MCF 10A (cell line): Measurements from ENCODE around the gene RAD54L2. TPM values are rescaled to one million over a fixed set of nuclear protein-coding genes. Genes with fewer than 3 reads are reported as not detected.
"Not testable (repeated sequence)": the region's sequence is repeated elsewhere in the genome, so short reads cannot be mapped to it uniquely, and the experiment has no call there.

Experiments used
- BruUV-seq: library from RNA; stranded (reverse); fragments of 400-500 nt; replicated peaks from 2 replicates; lab custom pipeline; 2021; lab: Mats Ljungman, UMichigan
- CTCF ChIA-PET: fragments of 300-600 bp; sonication (Branson Sonifier 250); formaldehyde crosslinking; extraction: SDS; loops from one replicate; lab custom pipeline; 2021; ENCODE audit warnings: antibody characterized with exemption, inconsistent platforms; lab: Yijun Ruan, JAX
- POLR2A ChIA-PET: fragments of 300-600, 350-650 bp; sonication (Branson Sonifier 250); formaldehyde crosslinking; extraction: SDS; loops from one replicate; lab custom pipeline; 2020; ENCODE audit warnings: antibody characterized with exemption, inconsistent platforms; lab: Yijun Ruan, JAX
- DNase-seq: peaks from one replicate; pipeline ENCODE4 v3.0.0-alpha.2; 2018; ENCODE audit not compliant: unreplicated experiment
- H3K27ac Mint-ChIP-seq: one replicate; pipeline ENCODE4 v1.8.0; 2022; ENCODE audit warnings: mild to moderate bottlenecking, low read depth, mixed read lengths; ENCODE audit not compliant: unreplicated experiment
- H3K27me3 Mint-ChIP-seq: one replicate; pipeline ENCODE4 v1.8.0; 2022; ENCODE audit warnings: mixed read lengths; ENCODE audit not compliant: insufficient read depth, unreplicated experiment
- H3K36me3 Mint-ChIP-seq: one replicate; pipeline ENCODE4 v1.8.0; 2022; ENCODE audit warnings: mild to moderate bottlenecking, moderate library complexity, mixed read lengths; ENCODE audit not compliant: insufficient read depth, unreplicated experiment
- H3K4me1 Mint-ChIP-seq: one replicate; pipeline ENCODE4 v1.8.0; 2022; ENCODE audit warnings: mixed read lengths; ENCODE audit not compliant: insufficient read depth, unreplicated experiment
- H3K4me3 Mint-ChIP-seq: one replicate; pipeline ENCODE4 v1.8.0; 2022; ENCODE audit warnings: mild to moderate bottlenecking, moderate library complexity, mixed read lengths; ENCODE audit not compliant: unreplicated experiment
- H3K9me3 Mint-ChIP-seq: one replicate; pipeline ENCODE4 v1.8.0; 2022; ENCODE audit warnings: mixed read lengths; ENCODE audit not compliant: unreplicated experiment
- CTCF ChIP-seq: fragments of 200-600 bp; IDR thresholded peaks from one replicate; pipeline ENCODE4 v1.8.0; 2022; ENCODE audit warnings: antibody characterized with exemption, mild to moderate bottlenecking; ENCODE audit not compliant: unreplicated experiment
- intact Hi-C: fragments of 100-400 bp; cut with micrococcal nuclease; formaldehyde crosslinking; loops from 2 replicates; pipeline ENCODE4 v1.14.1; 2022
- total RNA-seq: library from RNA; stranded (reverse); gene quantifications from 2 replicates; pipeline ENCODE4 v1.2.3, GENCODE V29; 2022

RAD54L2 gene
- total RNA-seq, 1 experiment from 2014 or later, result 23.5 TPM

- ChIA-PET CTCF (interaction anchor here (2.9 kb wide), 1 partner anchor 173 kb away, joined by 12 read pairs; no protein-coding TSS in a partner anchor), POLR2A (no interaction called here)
- TF ChIP-seq CTCF, result no peak
- H3K27me3 Mint-ChIP-seq, result no peaks in the 10 kb centered on the region
- intact Hi-C loops, result no loop called here
- no peak overlapping the region for H3K27ac Mint-ChIP-seq
- no TSS peak for BruUV-seq
- DNase-seq, result no peak
- H3K9me3 Mint-ChIP-seq, result no peaks in the 10 kb centered on the region
- no peaks in the 10 kb centered on the region for H3K36me3 Mint-ChIP-seq
- no peak overlapping the region for H3K4me3 Mint-ChIP-seq
- H3K4me1 Mint-ChIP-seq, result no peaks in the 10 kb centered on the region
Observed at GRCh38 chr3:51508255-51508654, 30.3 kb upstream of the RAD54L2 start.

GRCh38 chr3:51510996-51511395 is 27.5 kb upstream of the RAD54L2 start:
- no peak for TF ChIP-seq CTCF
- Mint-ChIP-seq H3K4me3 (no peak overlapping the region), H3K36me3 (no peaks in the 10 kb centered on the region), H3K27ac (no peak overlapping the region), H3K4me1 (no peaks in the 10 kb centered on the region), H3K9me3 (no peaks in the 10 kb centered on the region), H3K27me3 (no peaks in the 10 kb centered on the region)
- DNase-seq, result no peak
- ChIA-PET CTCF (interaction anchor here (0.5 to 2.9 kb wide), 6 partner anchors 9 to 699 kb away, joined by 3 to 12 read pairs (median 4); partner anchors contain the start of gene DCAF1), POLR2A (no interaction called here)
- intact Hi-C loops, result no loop called here
- no TSS peak for BruUV-seq

- CTCF ChIA-PET, result interaction anchor here (0.7 to 1.2 kb wide), 2 partner anchors 13 to 553 kb away, joined by 3 to 8 read pairs; no protein-coding TSS in a partner anchor
- no peak overlapping the region for H3K27ac Mint-ChIP-seq
- no peak for TF ChIP-seq CTCF
Observed at GRCh38 chr3:51514210-51514609, 24.3 kb upstream of the RAD54L2 start.

GRCh38 chr3:51519848-51520247 is 18.7 kb upstream of the RAD54L2 start:
- intact Hi-C loops, result no loop called here
- H3K9me3 Mint-ChIP-seq, result no peaks in the 10 kb centered on the region
- BruUV-seq, result no TSS peak
- no peak overlapping the region for H3K4me3 Mint-ChIP-seq
- no peak for TF ChIP-seq CTCF
- no peak for DNase-seq
- no peak overlapping the region for H3K27ac Mint-ChIP-seq
- H3K27me3 Mint-ChIP-seq, result no peaks in the 10 kb centered on the region
- H3K36me3 Mint-ChIP-seq, result no peaks in the 10 kb centered on the region
- POLR2A ChIA-PET, result interaction anchor here (2.7 kb wide), 1 partner anchor 18 kb away, joined by 13 read pairs; the partner anchor contains the start of gene RAD54L2
- CTCF ChIA-PET, result interaction anchor here (1.1 to 1.2 kb wide), 2 partner anchors 19 to 150 kb away, joined by 5 read pairs; no protein-coding TSS in a partner anchor
- no peaks in the 10 kb centered on the region for H3K4me1 Mint-ChIP-seq

More at GRCh38 chr3:51514210-51514609, 24.3 kb upstream of the RAD54L2 start:
- POLR2A ChIA-PET, result no interaction called here
- Mint-ChIP-seq H3K36me3 (no peaks in the 10 kb centered on the region), H3K4me1 (no peaks in the 10 kb centered on the region), H3K27me3 (no peaks in the 10 kb centered on the region), H3K4me3 (no peak overlapping the region), H3K9me3 (no peaks in the 10 kb centered on the region)
- no peak for DNase-seq
- BruUV-seq, result no TSS peak
- intact Hi-C loops, result no loop called here

- H3K4me1 Mint-ChIP-seq, H3K27me3 Mint-ChIP-seq, H3K27ac Mint-ChIP-seq, DNase-seq, BruUV-seq, H3K9me3 Mint-ChIP-seq, intact Hi-C loops, H3K4me3 Mint-ChIP-seq, H3K36me3 Mint-ChIP-seq: not testable (repeated sequence)
- ChIA-PET CTCF (interaction anchor here (0.6 to 1.6 kb wide), 6 partner anchors 17 to 148 kb away, joined by 3 to 6 read pairs (median 4); partner anchors contain the start of gene RAD54L2), POLR2A (interaction anchor here (0.6 to 2.7 kb wide), 2 partner anchors 15 to 17 kb away, joined by 4 to 13 read pairs; partner anchors contain the start of gene RAD54L2)
Observed at GRCh38 chr3:51520906-51521730, 17.4 kb upstream of the RAD54L2 start.
